Measurements from ENCODE around the gene PHLDA3.

GRCh38 chr1:201457508-201457960 lies 11.5 kb downstream of the PHLDA3 start:
- TF ChIP-seq, protein P1, sequence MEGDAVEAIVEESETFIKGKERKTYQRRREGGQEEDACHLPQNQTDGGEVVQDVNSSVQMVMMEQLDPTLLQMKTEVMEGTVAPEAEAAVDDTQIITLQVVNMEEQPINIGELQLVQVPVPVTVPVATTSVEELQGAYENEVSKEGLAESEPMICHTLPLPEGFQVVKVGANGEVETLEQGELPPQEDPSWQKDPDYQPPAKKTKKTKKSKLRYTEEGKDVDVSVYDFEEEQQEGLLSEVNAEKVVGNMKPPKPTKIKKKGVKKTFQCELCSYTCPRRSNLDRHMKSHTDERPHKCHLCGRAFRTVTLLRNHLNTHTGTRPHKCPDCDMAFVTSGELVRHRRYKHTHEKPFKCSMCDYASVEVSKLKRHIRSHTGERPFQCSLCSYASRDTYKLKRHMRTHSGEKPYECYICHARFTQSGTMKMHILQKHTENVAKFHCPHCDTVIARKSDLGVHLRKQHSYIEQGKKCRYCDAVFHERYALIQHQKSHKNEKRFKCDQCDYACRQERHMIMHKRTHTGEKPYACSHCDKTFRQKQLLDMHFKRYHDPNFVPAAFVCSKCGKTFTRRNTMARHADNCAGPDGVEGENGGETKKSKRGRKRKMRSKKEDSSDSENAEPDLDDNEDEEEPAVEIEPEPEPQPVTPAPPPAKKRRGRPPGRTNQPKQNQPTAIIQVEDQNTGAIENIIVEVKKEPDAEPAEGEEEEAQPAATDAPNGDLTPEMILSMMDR (IDR thresholded peaks at IDR 0.05) = no peak
- TF ChIP-seq POLR2A (IDR thresholded peaks at IDR 0.05) = no peak
